ENCODE measurements around the gene POLE. TPM values are rescaled to one million over a fixed set of nuclear protein-coding genes. Genes with fewer than 3 reads are reported as not detected.

The POLE gene
- total and polyA plus RNA-seq, 10 of the 15 experiments (the other 5 are each of a cell fraction or from before 2014, with no cell fraction given) = 2.3 to 103 (median 37.1) TPM

DNA sequence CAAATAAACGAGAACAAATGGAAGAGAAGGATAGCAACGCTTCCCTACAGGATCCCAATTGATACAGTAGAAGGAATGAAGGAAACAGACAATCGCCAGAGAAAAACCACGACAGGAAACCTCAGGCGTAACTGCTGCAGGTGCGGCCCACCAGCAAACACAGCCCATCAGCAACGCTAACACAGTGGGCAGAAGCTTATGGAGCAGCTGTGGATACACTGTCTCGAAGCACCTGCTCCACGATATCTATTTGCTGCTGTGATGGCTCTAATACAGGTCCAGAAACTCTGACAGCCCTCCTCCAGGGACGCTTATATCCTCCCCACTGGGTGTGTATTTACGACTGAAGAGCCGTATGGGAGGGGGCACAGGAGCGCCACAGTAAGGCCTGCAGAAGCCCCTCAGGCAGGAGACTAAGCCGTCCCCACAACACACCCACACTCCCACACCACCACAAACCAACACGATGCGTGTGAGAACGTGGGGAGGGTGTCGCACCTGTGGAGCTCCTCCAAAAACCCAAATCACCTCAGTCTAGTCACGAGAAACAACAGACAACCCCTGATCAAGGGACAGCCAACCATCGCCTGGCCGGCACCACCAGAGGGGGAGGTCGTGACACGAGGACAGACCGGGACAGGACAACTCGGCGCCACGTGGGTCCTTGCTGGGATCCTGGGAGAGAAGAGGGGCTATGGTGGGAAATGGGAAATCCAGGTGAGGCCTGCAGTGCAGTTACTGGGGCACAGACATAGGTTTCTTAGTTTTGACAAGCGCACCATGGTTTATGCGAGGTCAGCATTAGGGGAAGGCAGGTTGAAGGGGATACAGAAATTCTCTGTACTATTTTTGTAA is 24.0 kb downstream of the POLE start:
- POLR2A ChIA-PET = no interaction called here
- intact Hi-C loops (cut with micrococcal nuclease; ENCODE audit: unreplicated experiment) (no loop called here), in situ Hi-C loops (cut with MboI) (no loop called here)
- FAIRE-seq (no peak), ATAC-seq (no peak), DNase-seq (ENCODE audit: low read depth, low spot score) (no peak)
- RAD21 ChIA-PET (ENCODE audit: unreplicated experiment) = no interaction called here
- no peak overlapping the region for H2AFZ ChIP-seq (ENCODE audit: control insufficient read depth, low read depth, low read length)
- SMC1A ChIA-PET (ENCODE audit: uncharacterized antibody, unreplicated experiment) = no interaction called here
- no peak overlapping the region for H3K27ac ChIP-seq (ENCODE audit: control insufficient read depth, insufficient read depth)
- BruUV-seq (replicated peaks) = no TSS peak
- no peaks in the 10 kb centered on the region for H3K27me3 ChIP-seq (replicated peaks in 1 of 2; ENCODE audit: control insufficient read depth in 2 of 2, insufficient read depth in 2 of 2, low read length in 1 of 2)
- CTCF ChIA-PET = no interaction called here
- peaks cover 36 to 47% of the 10 kb centered on the region in 2 experiments; a peak in 3 of 4 replicates for H3K36me3 ChIP-seq (ENCODE audit: control insufficient read depth in 2 of 2, insufficient read depth in 2 of 2, low read length in 1 of 2)
- WGBS (ENCODE audit: insufficient coverage, insufficient replicate concordance, low lambda C conversion rate, missing lambda C conversion rate) = 88% methylated on average over 28 of the region's 29 CpGs
- H3K9me3 ChIP-seq (replicated peaks; ENCODE audit: control insufficient read depth, insufficient read depth, low read length) = no peaks in the 10 kb centered on the region
- no peak overlapping the region for H3K4me3 ChIP-seq
- H3K4me1 ChIP-seq (ENCODE audit: control insufficient read depth, insufficient read depth, low read length) = no peaks in the 10 kb centered on the region
- no peaks in the 10 kb centered on the region for H3K79me2 ChIP-seq (ENCODE audit: control insufficient read depth, insufficient read depth, low read length)
- no peak overlapping the region for H3K4me2 ChIP-seq (ENCODE audit: control insufficient read depth, insufficient read depth)
- no peaks in the 10 kb centered on the region for H4K20me1 ChIP-seq (ENCODE audit: control insufficient read depth, insufficient read depth)
- 0 out of 2 replicates have a peak, but pooled peaks have one; percentile 20 for TF ChIP-seq POLR2A (IDR thresholded peaks at IDR 0.05; ENCODE audit: low read depth, low read length)
- TF ChIP-seq, protein P1, sequence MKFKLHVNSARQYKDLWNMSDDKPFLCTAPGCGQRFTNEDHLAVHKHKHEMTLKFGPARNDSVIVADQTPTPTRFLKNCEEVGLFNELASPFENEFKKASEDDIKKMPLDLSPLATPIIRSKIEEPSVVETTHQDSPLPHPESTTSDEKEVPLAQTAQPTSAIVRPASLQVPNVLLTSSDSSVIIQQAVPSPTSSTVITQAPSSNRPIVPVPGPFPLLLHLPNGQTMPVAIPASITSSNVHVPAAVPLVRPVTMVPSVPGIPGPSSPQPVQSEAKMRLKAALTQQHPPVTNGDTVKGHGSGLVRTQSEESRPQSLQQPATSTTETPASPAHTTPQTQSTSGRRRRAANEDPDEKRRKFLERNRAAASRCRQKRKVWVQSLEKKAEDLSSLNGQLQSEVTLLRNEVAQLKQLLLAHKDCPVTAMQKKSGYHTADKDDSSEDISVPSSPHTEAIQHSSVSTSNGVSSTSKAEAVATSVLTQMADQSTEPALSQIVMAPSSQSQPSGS (IDR thresholded peaks at IDR 0.05; ENCODE audit: low read length) = no peak
- no peak for TF ChIP-seq SMAD1 (IDR thresholded peaks at IDR 0.05; ENCODE audit: low read depth, partially characterized antibody)
- H3K9ac ChIP-seq (ENCODE audit: control insufficient read depth, insufficient read depth, low read length) = no peak overlapping the region

DNA sequence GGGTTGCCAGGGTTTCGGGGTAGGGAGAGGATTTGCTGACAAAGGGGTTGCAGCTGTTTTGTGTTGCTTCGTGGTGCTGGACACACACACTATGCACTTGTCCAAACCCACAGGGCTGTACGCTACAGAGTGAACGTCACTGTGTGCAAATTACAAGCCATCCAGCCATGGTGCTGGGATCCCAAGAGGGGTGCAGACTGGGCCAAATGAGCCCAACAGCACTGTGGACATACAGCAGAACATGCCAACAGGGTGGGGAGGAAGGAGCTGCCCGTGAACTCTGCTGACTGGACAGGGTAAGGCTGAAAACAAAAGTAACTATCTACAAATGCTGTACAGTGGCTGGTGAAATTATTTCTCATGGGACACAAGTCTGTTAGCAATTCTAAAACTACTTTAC is 25.2 kb downstream of the POLE start:
- Histone ChIP-seq H3K27me3 (replicated peaks in 1 of 2; ENCODE audit: control insufficient read depth in 2 of 2, insufficient read depth in 2 of 2, low read length in 1 of 2) (no peaks in the 10 kb centered on the region), H3K9ac (ENCODE audit: control insufficient read depth, insufficient read depth, low read length) (no peak overlapping the region), H3K4me1 (ENCODE audit: control insufficient read depth, insufficient read depth, low read length) (no peaks in the 10 kb centered on the region), H3K27ac (ENCODE audit: control insufficient read depth, insufficient read depth) (no peak overlapping the region), H4K20me1 (ENCODE audit: control insufficient read depth, insufficient read depth) (no peaks in the 10 kb centered on the region), H2AFZ (ENCODE audit: control insufficient read depth, low read depth, low read length) (no peak overlapping the region), H3K4me2 (ENCODE audit: control insufficient read depth, insufficient read depth) (no peak overlapping the region), H3K79me2 (ENCODE audit: control insufficient read depth, insufficient read depth, low read length) (no peaks in the 10 kb centered on the region), H3K9me3 (replicated peaks; ENCODE audit: control insufficient read depth, insufficient read depth, low read length) (no peaks in the 10 kb centered on the region), H3K36me3 (ENCODE audit: control insufficient read depth in 2 of 2, insufficient read depth in 2 of 2, low read length in 1 of 2) (peaks cover 38 to 48% of the 10 kb centered on the region in 2 experiments; a peak in 3 of 4 replicates), H3K4me3 (no peak overlapping the region)
- in situ Hi-C loops (cut with MboI) = no loop called here
- ChIA-PET RAD21 (ENCODE audit: unreplicated experiment) (no interaction called here), SMC1A (ENCODE audit: uncharacterized antibody, unreplicated experiment) (no interaction called here), POLR2A (no interaction called here), CTCF (no interaction called here)
- FAIRE-seq (no peak), ATAC-seq (no peak), DNase-seq (ENCODE audit: low read depth, low spot score) (no peak)
- no TSS peak for BruUV-seq (replicated peaks)
- WGBS (ENCODE audit: insufficient coverage, insufficient replicate concordance, low lambda C conversion rate, missing lambda C conversion rate) = 36% methylated on average over 5 of the region's 5 CpGs
- intact Hi-C loops (cut with micrococcal nuclease; ENCODE audit: unreplicated experiment) = no loop called here
- TF ChIP-seq ZNF24 (IDR thresholded peaks at IDR 0.05) (no peak), KDM1A (IDR thresholded peaks at IDR 0.05; ENCODE audit: borderline replicate concordance) (no peak), SRF (IDR thresholded peaks at IDR 0.05; ENCODE audit: low read depth in 2 of 2, low read length in 2 of 2) (no peak), CBX5 (IDR thresholded peaks at IDR 0.05; ENCODE audit: low read depth) (no peak), SREBF2 (IDR thresholded peaks at IDR 0.05; ENCODE audit: low read length) (no peak), MTA3 (IDR thresholded peaks at IDR 0.05; ENCODE audit: borderline replicate concordance, low read length) (no peak), IRF4 (IDR thresholded peaks at IDR 0.05; ENCODE audit: low read depth, low read length) (no peak), ZBED1 (IDR thresholded peaks at IDR 0.05; ENCODE audit: borderline replicate concordance) (no peak), POLR2AphosphoS5 (IDR thresholded peaks at IDR 0.05; ENCODE audit: low read length) (no peak), MEF2B (IDR thresholded peaks at IDR 0.05; ENCODE audit: partially characterized antibody, poor library complexity, severe bottlenecking) (no peak)
- TF ChIP-seq, protein P2, sequence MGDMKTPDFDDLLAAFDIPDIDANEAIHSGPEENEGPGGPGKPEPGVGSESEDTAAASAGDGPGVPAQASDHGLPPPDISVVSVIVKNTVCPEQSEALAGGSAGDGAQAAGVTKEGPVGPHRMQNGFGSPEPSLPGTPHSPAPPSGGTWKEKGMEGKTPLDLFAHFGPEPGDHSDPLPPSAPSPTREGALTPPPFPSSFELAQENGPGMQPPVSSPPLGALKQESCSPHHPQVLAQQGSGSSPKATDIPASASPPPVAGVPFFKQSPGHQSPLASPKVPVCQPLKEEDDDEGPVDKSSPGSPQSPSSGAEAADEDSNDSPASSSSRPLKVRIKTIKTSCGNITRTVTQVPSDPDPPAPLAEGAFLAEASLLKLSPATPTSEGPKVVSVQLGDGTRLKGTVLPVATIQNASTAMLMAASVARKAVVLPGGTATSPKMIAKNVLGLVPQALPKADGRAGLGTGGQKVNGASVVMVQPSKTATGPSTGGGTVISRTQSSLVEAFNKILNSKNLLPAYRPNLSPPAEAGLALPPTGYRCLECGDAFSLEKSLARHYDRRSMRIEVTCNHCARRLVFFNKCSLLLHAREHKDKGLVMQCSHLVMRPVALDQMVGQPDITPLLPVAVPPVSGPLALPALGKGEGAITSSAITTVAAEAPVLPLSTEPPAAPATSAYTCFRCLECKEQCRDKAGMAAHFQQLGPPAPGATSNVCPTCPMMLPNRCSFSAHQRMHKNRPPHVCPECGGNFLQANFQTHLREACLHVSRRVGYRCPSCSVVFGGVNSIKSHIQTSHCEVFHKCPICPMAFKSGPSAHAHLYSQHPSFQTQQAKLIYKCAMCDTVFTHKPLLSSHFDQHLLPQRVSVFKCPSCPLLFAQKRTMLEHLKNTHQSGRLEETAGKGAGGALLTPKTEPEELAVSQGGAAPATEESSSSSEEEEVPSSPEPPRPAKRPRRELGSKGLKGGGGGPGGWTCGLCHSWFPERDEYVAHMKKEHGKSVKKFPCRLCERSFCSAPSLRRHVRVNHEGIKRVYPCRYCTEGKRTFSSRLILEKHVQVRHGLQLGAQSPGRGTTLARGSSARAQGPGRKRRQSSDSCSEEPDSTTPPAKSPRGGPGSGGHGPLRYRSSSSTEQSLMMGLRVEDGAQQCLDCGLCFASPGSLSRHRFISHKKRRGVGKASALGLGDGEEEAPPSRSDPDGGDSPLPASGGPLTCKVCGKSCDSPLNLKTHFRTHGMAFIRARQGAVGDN (IDR thresholded peaks at IDR 0.05) = no peak

Measured in GM12878 (cell line).